T-cell (primary cell): ENCODE measurements around the gene PLEKHF1. TPM values are rescaled to one million over a fixed set of nuclear protein-coding genes. Genes with fewer than 3 reads are reported as not detected.

ENCODE experiments used
- ATAC-seq, 4 experiments: fragments of 200-7000 bp in 3 of 4; fragments of 150-1000 bp in 1 of 4; cut with Tn5 transposase; replicated peaks in 1 of 4; 1 replicate in 3 of 4; 2 replicates in 1 of 4; pipeline ENCODE4 v1.10.0; 2021; ENCODE audit warnings: moderate library complexity in 3 of 4, mild to moderate bottlenecking in 2 of 4, moderate number of reproducible peaks in 1 of 4
- CTCF ChIA-PET, 2 donors: fragments of 300-600 bp; sonication (Branson Sonifier 250); formaldehyde crosslinking; loops; one replicate each; lab custom pipeline; 2022; ENCODE audit warnings: antibody characterized with exemption in 2 of 2; lab: Charles Lee
- POLR2A ChIA-PET, 2 donors: fragments of 300-600 bp; sonication (Branson Sonifier 250); formaldehyde crosslinking; loops; one replicate each; lab custom pipeline; 2022; ENCODE audit warnings: antibody characterized with exemption in 2 of 2; lab: Charles Lee
- DNase-seq, 35 experiments: peaks; one replicate each; pipeline versions ENCODE4 v3.0.0 to v3.0.0-alpha.2; 2013 to 2023
- H3K27ac ChIP-seq: one replicate; pipeline ENCODE4 v1.5.1; 2013; ENCODE audit warnings: low read length
- H3K27me3 ChIP-seq, 2 experiments: replicated peaks in 1 of 2; 1 replicate in 1 of 2; 2 replicates in 1 of 2; pipeline versions ENCODE4 v1.6.1 to v1.7.0; 2013; ENCODE audit warnings: low read length in 1 of 2, mixed read lengths in 1 of 2; ENCODE audit not compliant: control insufficient read depth in 2 of 2, insufficient read depth in 2 of 2; ENCODE audit errors: extremely low read depth in 1 of 2
- H3K36me3 ChIP-seq, 2 donors: 1 replicate in 1 of 2; 2 replicates in 1 of 2; pipeline versions ENCODE4 v1.6.1 to v1.7.0; 2013; ENCODE audit warnings: low read length in 1 of 2; ENCODE audit not compliant: control insufficient read depth in 2 of 2, insufficient read depth in 1 of 2; ENCODE audit errors: extremely low read depth in 1 of 2
- H3K4me1 ChIP-seq, 2 experiments: 1 replicate in 1 of 2; 2 replicates in 1 of 2; pipeline versions ENCODE4 v1.6.1 to v1.7.0; 2013; ENCODE audit warnings: low read length in 2 of 2, mixed read lengths in 1 of 2; ENCODE audit not compliant: insufficient read depth in 2 of 2, control insufficient read depth in 1 of 2; ENCODE audit errors: extremely low read depth in 1 of 2
- H3K4me3 ChIP-seq, 2 donors: 1 replicate in 1 of 2; 2 replicates in 1 of 2; pipeline versions ENCODE4 v1.5.1 to v1.7.0; 2013; ENCODE audit warnings: mild to moderate bottlenecking in 2 of 2, low read length in 1 of 2, moderate library complexity in 1 of 2; ENCODE audit not compliant: control insufficient read depth in 1 of 2; ENCODE audit errors: extremely low read depth in 1 of 2
- H3K9me3 ChIP-seq: 2 replicates; pipeline ENCODE4 v1.7.0; 2013
- H3K27ac Mint-ChIP-seq, 2 donors: one replicate each; pipeline ENCODE4 v1.8.0; 2020 to 2021; ENCODE audit warnings: mild to moderate bottlenecking in 2 of 2, mixed read lengths in 2 of 2
- H3K27me3 Mint-ChIP-seq, 2 donors: one replicate each; pipeline ENCODE4 v1.8.0; 2021 to 2022; ENCODE audit warnings: mixed read lengths in 2 of 2
- H3K36me3 Mint-ChIP-seq: one replicate; pipeline ENCODE4 v1.8.0; 2021; ENCODE audit warnings: mixed read lengths
- H3K4me1 Mint-ChIP-seq, 3 donors: one replicate each; pipeline ENCODE4 v1.8.0; 2020 to 2022; ENCODE audit warnings: mixed read lengths in 3 of 3, mild to moderate bottlenecking in 1 of 3
- H3K4me3 Mint-ChIP-seq, 3 donors: one replicate each; pipeline ENCODE4 v1.8.0; 2020 to 2022; ENCODE audit warnings: mild to moderate bottlenecking in 3 of 3, mixed read lengths in 3 of 3, moderate library complexity in 3 of 3
- H3K9me3 Mint-ChIP-seq, 3 donors: one replicate each; pipeline ENCODE4 v1.8.0; 2020 to 2022; ENCODE audit warnings: mixed read lengths in 3 of 3
- WGBS: methylation state at CpG from one replicate; pipeline ENCODE4 v1.1.5; 2013; ENCODE audit warnings: missing lambda C conversion rate; ENCODE audit not compliant: insufficient coverage; 5-methylcytosine and 5-hydroxymethylcytosine counted together
- total RNA-seq, 35 experiments: library from RNA in 6 of 35; stranded (reverse) in 6 of 35; fragments of 120-200 nt in 1 of 35; gene quantifications; one replicate each; pipeline versions ENCODE4 v1.2.1 to v1.2.4 and lab custom pipeline; 2013 to 2026

PLEKHF1 gene
- total RNA-seq, 5 donors from 2014 or later (not counting 1 experiment from before 2014, with no cell fraction given), result 13.2 to 42.6 (median 34.5) TPM

GRCh38 chr19:29695765-29696564 is 30.7 kb downstream of the PLEKHF1 start:
- H3K27me3 ChIP-seq, result no peaks in the 10 kb centered on the region
- DNase-seq, result no peak
- no peak for ATAC-seq
- no peaks in the 10 kb centered on the region for H3K9me3 ChIP-seq
- Mint-ChIP-seq H3K9me3 (no peaks in the 10 kb centered on the region), H3K4me3 (no peak overlapping the region), H3K36me3 (no peaks in the 10 kb centered on the region), H3K27me3 (no peaks in the 10 kb centered on the region), H3K27ac (peak overlapping the region; percentile 23 to 28), H3K4me1 (peaks cover 10 to 26% (median 19%) of the 10 kb centered on the region in 3 donors)
- ChIA-PET POLR2A (no interaction called here), CTCF (interaction anchor here in 1 of 2 donors (2.5 kb wide), 2 partner anchors 16 to 20 kb away, joined by 10 to 46 read pairs; partner anchors contain the start of gene C19orf12)
- H3K27ac ChIP-seq, result no peak overlapping the region
- 93% methylated on average over 6 of the region's 6 CpGs for WGBS
- H3K36me3 ChIP-seq, result no peaks in the 10 kb centered on the region
- peaks cover 0 to 26% of the 10 kb centered on the region in 2 experiments for H3K4me1 ChIP-seq
- no peak overlapping the region for H3K4me3 ChIP-seq

- DNase-seq (no peak), ATAC-seq (no peak)
- no peaks in the 10 kb centered on the region for H3K9me3 ChIP-seq
- H3K4me1 Mint-ChIP-seq, result peaks cover 7 to 23% (median 16%) of the 10 kb centered on the region in 3 donors
- no peak overlapping the region for H3K4me3 ChIP-seq
- H3K4me1 ChIP-seq, result peaks cover 0 to 25% of the 10 kb centered on the region in 2 experiments
- H3K27me3 Mint-ChIP-seq, result no peaks in the 10 kb centered on the region
- H3K9me3 Mint-ChIP-seq, result no peaks in the 10 kb centered on the region
- POLR2A ChIA-PET, result no interaction called here
- no peaks in the 10 kb centered on the region for H3K36me3 Mint-ChIP-seq
- CTCF ChIA-PET, result no interaction called here
- no peaks in the 10 kb centered on the region for H3K27me3 ChIP-seq
- H3K36me3 ChIP-seq, result peaks cover 0 to 2% of the 10 kb centered on the region in 2 donors
- peak overlapping the region in 1 of 2 donors; percentile 28 for H3K27ac Mint-ChIP-seq
- H3K4me3 Mint-ChIP-seq, result no peak overlapping the region
- no peak overlapping the region for H3K27ac ChIP-seq
- WGBS, result 70% methylated on average over 2 of the region's 2 CpGs
Measured at GRCh38 chr19:29696565-29696846, 31.2 kb downstream of the PLEKHF1 start.

- Histone ChIP-seq H3K27me3 (no peaks in the 10 kb centered on the region), H3K36me3 (peaks cover 3 to 14% of the 10 kb centered on the region in 2 donors), H3K27ac (no peak overlapping the region), H3K4me3 (no peak overlapping the region), H3K4me1 (peaks cover 0 to 25% of the 10 kb centered on the region in 2 experiments), H3K9me3 (no peaks in the 10 kb centered on the region)
- H3K27me3 Mint-ChIP-seq, result no peaks in the 10 kb centered on the region
- DNase-seq (no peak), ATAC-seq (no peak)
- H3K4me1 Mint-ChIP-seq, result peaks cover 7 to 23% (median 16%) of the 10 kb centered on the region in 3 donors
- H3K4me3 Mint-ChIP-seq, result no peak overlapping the region
- ChIA-PET POLR2A (no interaction called here), CTCF (interaction anchor here (1.0 to 1.5 kb wide), 2 partner anchors 19 kb away, joined by 3 to 9 read pairs; no protein-coding TSS in a partner anchor)
- peak overlapping the region; percentile 52 to 77 for H3K27ac Mint-ChIP-seq
- H3K36me3 Mint-ChIP-seq, result no peaks in the 10 kb centered on the region
- no peaks in the 10 kb centered on the region for H3K9me3 Mint-ChIP-seq
- WGBS, result 94% methylated on average over 7 of the region's 10 CpGs
Measured at GRCh38 chr19:29697523-29698261, 32.4 kb downstream of the PLEKHF1 start.

- no peak overlapping the region for H3K27ac ChIP-seq
- Mint-ChIP-seq H3K4me3 (no peak overlapping the region), H3K9me3 (no peaks in the 10 kb centered on the region), H3K36me3 (peaks cover 6% of the 10 kb centered on the region), H3K4me1 (peaks cover 6 to 20% (median 15%) of the 10 kb centered on the region in 3 donors), H3K27me3 (no peaks in the 10 kb centered on the region), H3K27ac (peak overlapping the region in 1 of 2 donors; percentile 16)
- CTCF ChIA-PET, result interaction anchor here in 1 of 2 donors (0.6 kb wide), 1 partner anchor 14 kb away, joined by 5 read pairs; no protein-coding TSS in a partner anchor
- WGBS, result 96% methylated on average over 4 of the region's 5 CpGs
- POLR2A ChIA-PET, result interaction anchor here in 1 of 2 donors (0.7 kb wide), 1 partner anchor 25 kb away, joined by 3 read pairs; no protein-coding TSS in a partner anchor
- no peak for ATAC-seq
- no peak overlapping the region for H3K4me3 ChIP-seq
- H3K36me3 ChIP-seq, result peaks cover 5 to 25% of the 10 kb centered on the region in 2 donors
- peaks cover 0 to 17% of the 10 kb centered on the region in 2 experiments for H3K4me1 ChIP-seq
- no peak for DNase-seq
- H3K27me3 ChIP-seq, result no peaks in the 10 kb centered on the region
- H3K9me3 ChIP-seq, result no peaks in the 10 kb centered on the region
Measured at GRCh38 chr19:29699861-29700260, 34.6 kb downstream of the PLEKHF1 start.

GRCh38 chr19:29700498-29700897 is 35.2 kb downstream of the PLEKHF1 start:
- no peak for DNase-seq
- Histone ChIP-seq H3K4me1 (peaks cover 0 to 12% of the 10 kb centered on the region in 2 experiments), H3K9me3 (no peaks in the 10 kb centered on the region), H3K27me3 (no peaks in the 10 kb centered on the region), H3K27ac (no peak overlapping the region), H3K4me3 (no peak overlapping the region), H3K36me3 (peaks cover 5 to 29% of the 10 kb centered on the region in 2 donors)
- Mint-ChIP-seq H3K9me3 (no peaks in the 10 kb centered on the region), H3K36me3 (peaks cover 9% of the 10 kb centered on the region), H3K27me3 (no peaks in the 10 kb centered on the region), H3K4me1 (peaks cover 10 to 20% (median 19%) of the 10 kb centered on the region in 3 donors), H3K4me3 (no peak overlapping the region), H3K27ac (peak overlapping the region in 1 of 2 donors; percentile 58)
- POLR2A ChIA-PET, result no interaction called here
- CTCF ChIA-PET, result interaction anchor here in 1 of 2 donors (0.6 kb wide), 1 partner anchor 15 kb away, joined by 5 read pairs; no protein-coding TSS in a partner anchor
- 96% methylated on average over 5 of the region's 6 CpGs for WGBS
- no peak for ATAC-seq
